Nephron progenitor cell (in vitro differentiated cells): ENCODE measurements around the gene NOLC1.

Experiments used
- DNase-seq: peaks from one replicate; pipeline ENCODE4 v3.0.0; 2021
- H3K27ac Mint-ChIP-seq: 2 replicates; pipeline ENCODE4 v1.8.0; 2021; ENCODE audit warnings: mild to moderate bottlenecking, moderate library complexity, mixed read lengths
- H3K27me3 Mint-ChIP-seq: 2 replicates; pipeline ENCODE4 v1.8.0; 2021; ENCODE audit warnings: mild to moderate bottlenecking, low read depth, mixed read lengths; ENCODE audit not compliant: poor library complexity
- H3K36me3 Mint-ChIP-seq: 2 replicates; pipeline ENCODE4 v1.8.0; 2021; ENCODE audit warnings: low read depth, mixed read lengths
- H3K4me1 Mint-ChIP-seq: 2 replicates; pipeline ENCODE4 v1.8.0; 2021; ENCODE audit warnings: mixed read lengths
- H3K4me3 Mint-ChIP-seq: 2 replicates; pipeline ENCODE4 v1.8.0; 2021; ENCODE audit warnings: mild to moderate bottlenecking, moderate library complexity, mixed read lengths
- H3K9me3 Mint-ChIP-seq: 2 replicates; pipeline ENCODE4 v1.8.0; 2021; ENCODE audit warnings: mild to moderate bottlenecking, moderate library complexity, mixed read lengths
- TF ChIP-seq, protein P1 (sequence below): fragments of 200-600 bp; sonication (generic); IDR thresholded peaks from 2 replicates; pipeline ENCODE4 v1.5.0; 2021; ENCODE audit warnings: antibody characterized with exemption

The NOLC1 gene

GRCh38 chr10:102120991-102121738 is 31.0 kb upstream of the NOLC1 start:
- peak; percentile 73 for DNase-seq
- H3K27ac Mint-ChIP-seq, result peak overlapping the region; percentile 99

GRCh38 chr10:102121739-102122372 is 30.3 kb upstream of the NOLC1 start:
- H3K4me3 Mint-ChIP-seq, result peak overlapping the region; percentile 91
- H3K27ac Mint-ChIP-seq, result peak overlapping the region; percentile 99
- TF ChIP-seq, protein P1, sequence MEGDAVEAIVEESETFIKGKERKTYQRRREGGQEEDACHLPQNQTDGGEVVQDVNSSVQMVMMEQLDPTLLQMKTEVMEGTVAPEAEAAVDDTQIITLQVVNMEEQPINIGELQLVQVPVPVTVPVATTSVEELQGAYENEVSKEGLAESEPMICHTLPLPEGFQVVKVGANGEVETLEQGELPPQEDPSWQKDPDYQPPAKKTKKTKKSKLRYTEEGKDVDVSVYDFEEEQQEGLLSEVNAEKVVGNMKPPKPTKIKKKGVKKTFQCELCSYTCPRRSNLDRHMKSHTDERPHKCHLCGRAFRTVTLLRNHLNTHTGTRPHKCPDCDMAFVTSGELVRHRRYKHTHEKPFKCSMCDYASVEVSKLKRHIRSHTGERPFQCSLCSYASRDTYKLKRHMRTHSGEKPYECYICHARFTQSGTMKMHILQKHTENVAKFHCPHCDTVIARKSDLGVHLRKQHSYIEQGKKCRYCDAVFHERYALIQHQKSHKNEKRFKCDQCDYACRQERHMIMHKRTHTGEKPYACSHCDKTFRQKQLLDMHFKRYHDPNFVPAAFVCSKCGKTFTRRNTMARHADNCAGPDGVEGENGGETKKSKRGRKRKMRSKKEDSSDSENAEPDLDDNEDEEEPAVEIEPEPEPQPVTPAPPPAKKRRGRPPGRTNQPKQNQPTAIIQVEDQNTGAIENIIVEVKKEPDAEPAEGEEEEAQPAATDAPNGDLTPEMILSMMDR, result no peak
- H3K9me3 Mint-ChIP-seq, result no peaks in the 10 kb centered on the region
- H3K36me3 Mint-ChIP-seq, result no peaks in the 10 kb centered on the region
- peak; percentile 37 for DNase-seq
- H3K27me3 Mint-ChIP-seq, result peaks cover 4% of the 10 kb centered on the region
- H3K4me1 Mint-ChIP-seq, result peaks cover 53% of the 10 kb centered on the region

More at GRCh38 chr10:102120991-102121738, 31.0 kb upstream of the NOLC1 start:
- Mint-ChIP-seq H3K27me3 (no peaks in the 10 kb centered on the region), H3K36me3 (no peaks in the 10 kb centered on the region), H3K4me3 (peak overlapping the region; percentile 91), H3K9me3 (no peaks in the 10 kb centered on the region), H3K4me1 (peaks cover 59% of the 10 kb centered on the region)
- TF ChIP-seq, protein P1, result no peak

- no peak for DNase-seq
- TF ChIP-seq, protein P1, result no peak
- peak overlapping the region; percentile 91 for H3K4me3 Mint-ChIP-seq
Observed at GRCh38 chr10:102122450-102122849, 29.7 kb upstream of the NOLC1 start.

GRCh38 chr10:102123223-102123622 is 29.0 kb upstream of the NOLC1 start:
- Mint-ChIP-seq H3K27ac (peak overlapping the region; percentile 99), H3K27me3 (peaks cover 4% of the 10 kb centered on the region), H3K4me1 (peaks cover 39% of the 10 kb centered on the region), H3K36me3 (no peaks in the 10 kb centered on the region), H3K4me3 (no peak overlapping the region), H3K9me3 (no peaks in the 10 kb centered on the region)
- TF ChIP-seq, protein P1, result no peak
- no peak for DNase-seq

More at GRCh38 chr10:102122450-102122849, 29.7 kb upstream of the NOLC1 start:
- Mint-ChIP-seq H3K36me3 (no peaks in the 10 kb centered on the region), H3K9me3 (no peaks in the 10 kb centered on the region), H3K27ac (peak overlapping the region; percentile 99), H3K27me3 (peaks cover 4% of the 10 kb centered on the region), H3K4me1 (peaks cover 47% of the 10 kb centered on the region)

- H3K27me3 Mint-ChIP-seq, result peaks cover 3% of the 10 kb centered on the region
- no peak overlapping the region for H3K27ac Mint-ChIP-seq
- H3K36me3 Mint-ChIP-seq, result no peaks in the 10 kb centered on the region
- no peak overlapping the region for H3K4me3 Mint-ChIP-seq
- DNase-seq, result no peak
- TF ChIP-seq, protein P1, result no peak
- H3K9me3 Mint-ChIP-seq, result no peaks in the 10 kb centered on the region
- peaks cover 30% of the 10 kb centered on the region for H3K4me1 Mint-ChIP-seq
Observed at GRCh38 chr10:102131286-102132170, 20.7 kb upstream of the NOLC1 start.
